ENCODE results near the gene CAMSAP3.

- no peak for TF ChIP-seq CTCF (IDR thresholded peaks at IDR 0.05; ENCODE audit: low read length)
- no peak for TF ChIP-seq EZH2 (IDR thresholded peaks at IDR 0.05; ENCODE audit: borderline replicate concordance, low read length)
These were observed 24.9 kb upstream of the CAMSAP3 start for GRCh38 chr19:7570761-7571160.
